ENCODE measurements around the gene PTBP3.

DNA sequence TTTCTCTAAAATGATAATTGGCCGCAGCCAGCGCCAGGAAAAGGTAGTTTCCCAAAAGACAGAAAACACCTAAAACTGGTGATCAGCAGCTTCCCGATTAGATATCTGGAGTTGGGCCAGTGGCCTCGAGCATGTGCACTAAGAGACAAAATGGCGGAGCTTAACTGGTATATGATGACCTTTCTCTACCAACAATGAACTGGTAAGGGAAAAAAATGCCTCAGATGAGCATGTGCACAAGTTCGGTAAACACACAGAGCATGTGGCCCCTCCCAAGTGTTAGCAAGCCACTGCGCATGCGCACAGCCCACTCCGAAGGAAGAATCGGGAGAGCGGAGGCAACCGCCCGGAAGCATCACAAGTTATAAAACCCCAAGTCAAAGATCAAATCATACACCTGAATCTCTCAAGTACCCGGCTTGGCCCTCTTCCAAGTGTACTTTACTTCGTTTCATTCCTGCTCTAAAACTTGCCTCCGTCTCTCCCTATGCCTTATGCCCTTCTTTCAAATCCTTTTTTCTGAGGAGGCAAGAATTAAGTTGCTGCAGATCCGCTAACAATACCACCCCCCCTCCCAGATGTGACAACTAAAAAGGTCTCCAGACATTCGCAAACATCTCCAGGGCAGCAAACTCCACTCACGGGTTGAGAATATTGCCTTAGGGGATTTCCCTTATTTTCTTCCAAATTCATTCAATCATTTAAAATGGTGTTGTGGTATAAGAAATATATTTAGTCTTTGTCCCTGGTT is 15.0 kb upstream of the PTBP3 start:
- TF ChIP-seq POLR2A (IDR thresholded peaks at IDR 0.05; ENCODE audit: extremely low read depth, insufficient read length) (no peak), MYC (IDR thresholded peaks at IDR 0.05; ENCODE audit: low read depth, low read length) (no peak)
- TF ChIP-seq, protein P1, sequence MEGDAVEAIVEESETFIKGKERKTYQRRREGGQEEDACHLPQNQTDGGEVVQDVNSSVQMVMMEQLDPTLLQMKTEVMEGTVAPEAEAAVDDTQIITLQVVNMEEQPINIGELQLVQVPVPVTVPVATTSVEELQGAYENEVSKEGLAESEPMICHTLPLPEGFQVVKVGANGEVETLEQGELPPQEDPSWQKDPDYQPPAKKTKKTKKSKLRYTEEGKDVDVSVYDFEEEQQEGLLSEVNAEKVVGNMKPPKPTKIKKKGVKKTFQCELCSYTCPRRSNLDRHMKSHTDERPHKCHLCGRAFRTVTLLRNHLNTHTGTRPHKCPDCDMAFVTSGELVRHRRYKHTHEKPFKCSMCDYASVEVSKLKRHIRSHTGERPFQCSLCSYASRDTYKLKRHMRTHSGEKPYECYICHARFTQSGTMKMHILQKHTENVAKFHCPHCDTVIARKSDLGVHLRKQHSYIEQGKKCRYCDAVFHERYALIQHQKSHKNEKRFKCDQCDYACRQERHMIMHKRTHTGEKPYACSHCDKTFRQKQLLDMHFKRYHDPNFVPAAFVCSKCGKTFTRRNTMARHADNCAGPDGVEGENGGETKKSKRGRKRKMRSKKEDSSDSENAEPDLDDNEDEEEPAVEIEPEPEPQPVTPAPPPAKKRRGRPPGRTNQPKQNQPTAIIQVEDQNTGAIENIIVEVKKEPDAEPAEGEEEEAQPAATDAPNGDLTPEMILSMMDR (IDR thresholded peaks at IDR 0.05; ENCODE audit: low read depth, low read length): no peak

Data from NB4 (cell line).